GM18907 (cell line): Measurements from ENCODE around the gene ORC3.
A peak's percentile ranks its signal among the peaks of the same experiment; 100 is the strongest.
"Not testable (repeated sequence)": the region's sequence is repeated elsewhere in the genome, so short reads cannot be mapped to it uniquely, and the experiment has no call there.

ENCODE experiments used
- ATAC-seq: cut with Tn5 transposase; IDR thresholded peaks from one replicate; pipeline ENCODE4 v1.9.1; 2021; ENCODE audit warnings: mild to moderate bottlenecking, moderate library complexity; ENCODE audit not compliant: unreplicated experiment

ORC3 gene

GRCh38 chr6:87590990-87591389 is 1.1 kb downstream of the ORC3 start:
- no peak for ATAC-seq

DNA sequence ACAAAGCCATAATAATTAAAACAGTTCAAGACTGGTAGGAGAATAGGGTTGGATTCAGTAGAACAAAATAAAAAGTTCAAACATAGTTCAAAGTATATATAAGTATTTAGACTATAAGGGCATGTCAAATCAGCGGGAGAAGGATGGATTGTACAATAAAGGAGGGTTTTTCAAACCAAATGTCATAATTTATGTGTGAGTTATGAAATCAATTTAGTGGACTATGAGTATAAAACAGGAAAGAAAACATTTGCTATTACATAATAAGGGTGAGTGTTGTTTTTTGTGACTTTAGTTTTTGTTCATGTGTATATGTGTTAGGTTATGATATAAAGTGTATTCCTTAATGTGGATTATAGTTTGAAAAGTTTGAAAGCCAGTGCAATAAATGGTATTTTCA is 10.6 kb downstream of the ORC3 start:
- no peak for ATAC-seq

DNA sequence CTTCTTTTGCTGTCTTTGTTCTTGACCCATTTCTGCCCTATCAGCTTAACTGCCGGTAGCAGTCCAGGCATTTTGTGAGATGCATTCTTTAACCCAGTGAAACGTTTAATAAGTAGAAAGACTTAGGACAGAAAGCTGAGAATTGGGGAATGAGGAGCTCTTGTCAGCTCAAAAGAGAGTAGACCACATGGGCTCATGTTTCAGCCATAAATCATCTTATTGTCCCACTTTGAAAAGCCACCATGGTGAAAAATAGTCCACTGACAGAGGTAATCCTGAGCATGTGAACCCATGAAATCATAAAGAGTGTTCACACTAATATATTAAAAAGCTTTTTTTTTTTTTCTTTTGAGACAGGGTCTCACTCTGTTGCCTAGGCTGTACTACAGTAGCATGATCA is 16.3 kb downstream of the ORC3 start:
- ATAC-seq, result no peak

- no peak for ATAC-seq
Observed at GRCh38 chr6:87608802-87609201, 18.9 kb downstream of the ORC3 start.

DNA sequence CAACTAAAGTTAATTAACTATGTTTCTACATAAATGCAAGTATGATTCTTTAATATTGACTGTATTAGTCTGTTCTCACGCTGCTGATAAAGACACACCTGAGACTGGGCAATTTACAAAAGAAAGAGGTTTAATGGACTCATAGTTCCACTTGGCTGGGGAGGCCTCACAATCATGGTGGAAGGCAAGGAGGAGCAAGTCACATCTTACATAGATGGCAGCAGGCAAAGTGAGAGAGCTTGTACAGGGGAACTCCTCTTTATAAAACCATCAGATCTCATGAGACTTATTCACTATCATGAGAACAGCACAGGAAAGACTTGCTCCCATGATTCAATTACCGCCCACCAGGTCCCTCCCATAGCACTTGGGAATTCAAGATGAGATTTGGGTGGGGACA is 23.1 kb downstream of the ORC3 start:
- ATAC-seq, result not testable (repeated sequence)

- no peak for ATAC-seq
Observed at GRCh38 chr6:87617405-87617804, 27.5 kb downstream of the ORC3 start.

DNA sequence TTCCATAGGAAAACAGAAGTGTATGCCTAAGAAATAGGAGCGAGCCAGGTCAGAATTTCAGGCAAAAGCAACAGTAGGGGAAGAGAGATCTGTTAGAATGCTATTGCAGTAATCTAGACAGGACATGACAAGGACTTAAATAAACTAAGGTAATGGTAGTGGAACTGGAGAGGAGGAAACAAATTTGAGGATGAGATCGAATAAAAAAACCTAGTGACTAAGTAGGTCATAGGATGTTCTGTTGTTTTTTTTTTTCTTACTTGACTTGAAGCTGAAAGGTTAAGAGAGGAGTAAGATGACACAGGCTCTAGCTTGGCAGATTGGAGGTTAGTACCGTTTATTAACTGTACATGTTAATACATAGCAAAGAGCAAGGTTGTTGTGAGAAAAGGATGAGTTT is 28.6 kb downstream of the ORC3 start:
- no peak for ATAC-seq

GRCh38 chr6:87623248-87623647 is 33.3 kb downstream of the ORC3 start:
- no peak for ATAC-seq

DNA sequence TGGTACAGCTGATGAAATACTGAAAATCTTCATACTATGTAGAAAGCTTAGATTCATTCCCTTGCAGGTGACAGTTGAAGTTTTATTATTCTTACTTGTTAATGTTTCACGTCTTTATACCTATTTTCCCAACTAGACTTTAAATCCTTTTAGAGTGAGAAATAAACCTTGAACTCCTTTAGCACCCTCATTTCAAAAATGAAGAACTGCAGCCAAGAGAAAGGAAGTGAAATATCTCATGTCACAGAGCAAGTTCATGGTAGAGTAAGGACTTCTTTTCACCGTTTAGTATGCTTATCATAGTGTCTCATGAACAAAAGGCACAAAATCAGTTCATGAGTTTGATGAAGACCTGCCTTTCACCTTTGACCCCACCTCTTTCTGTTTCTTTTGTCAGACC is 38.5 kb downstream of the ORC3 start:
- no peak for ATAC-seq

- no peak for ATAC-seq
Observed at GRCh38 chr6:87628881-87629280, 38.9 kb downstream of the ORC3 start.

DNA sequence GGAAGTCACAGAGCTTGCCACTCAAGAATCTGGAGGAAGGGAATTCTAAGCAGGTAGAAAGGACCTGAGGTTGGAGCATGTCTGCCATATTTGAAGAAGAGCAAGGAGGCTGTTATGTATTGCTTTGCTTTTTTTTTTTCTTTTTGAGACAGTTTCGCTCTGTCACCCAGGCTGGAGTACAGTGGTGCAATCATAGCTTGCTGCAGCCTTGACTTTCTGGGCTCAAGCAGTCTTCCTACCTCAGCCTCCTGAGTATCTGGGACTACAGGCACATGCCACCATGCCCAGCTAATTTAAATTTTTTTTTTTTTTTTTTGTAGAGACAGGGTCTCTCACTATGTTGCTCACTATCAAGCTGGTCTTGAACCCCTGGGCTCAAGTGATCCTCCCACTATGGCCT is 40.8 kb downstream of the ORC3 start:
- ATAC-seq, result no peak

- no peak for ATAC-seq
Observed at GRCh38 chr6:87633851-87634250, 43.9 kb downstream of the ORC3 start.

GRCh38 chr6:87636315-87636714 is 46.4 kb downstream of the ORC3 start:
- ATAC-seq, result no peak

DNA sequence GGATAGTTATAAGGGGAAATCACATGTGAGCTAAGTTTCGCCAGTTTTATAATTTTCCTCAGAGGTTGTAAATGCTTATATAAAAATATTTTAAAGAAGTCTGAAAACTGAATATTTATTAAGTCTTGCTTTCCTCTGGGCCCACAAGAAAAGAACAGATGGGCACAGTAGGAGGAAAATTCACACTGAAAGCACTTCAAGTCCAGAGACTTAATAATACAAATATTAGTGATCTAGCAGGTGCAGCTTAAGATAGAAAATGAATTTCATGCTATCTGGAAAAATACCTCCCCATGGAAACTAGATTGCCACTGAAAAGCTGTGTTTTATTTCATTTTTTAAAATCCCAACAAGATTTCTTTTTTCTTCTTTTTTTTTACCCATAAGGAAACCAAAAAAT is 47.2 kb downstream of the ORC3 start:
- ATAC-seq, result no peak

DNA sequence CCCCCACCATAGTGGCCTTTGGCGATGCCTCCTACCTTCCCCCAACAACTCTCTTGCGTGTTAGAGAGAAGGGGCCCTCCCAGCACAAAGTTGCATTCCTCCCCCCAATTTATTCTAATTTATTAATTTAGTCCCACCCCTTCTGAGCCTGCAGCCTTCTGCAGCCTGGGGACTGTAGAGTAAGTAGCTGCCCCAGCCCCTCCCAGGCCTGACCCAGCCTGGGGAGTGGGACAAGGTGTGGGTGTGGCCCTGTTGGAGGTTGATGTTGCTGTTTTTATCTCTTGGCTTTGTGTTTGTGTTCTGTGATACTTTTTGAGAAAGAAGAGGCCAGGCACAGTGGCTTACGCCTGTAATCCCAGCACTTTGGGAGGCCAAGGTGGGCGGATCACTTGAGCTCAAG is 49.4 kb downstream of the ORC3 start:
- no peak for ATAC-seq

- ATAC-seq, result no peak
Observed at GRCh38 chr6:87641065-87641692, 51.2 kb downstream of the ORC3 start.

DNA sequence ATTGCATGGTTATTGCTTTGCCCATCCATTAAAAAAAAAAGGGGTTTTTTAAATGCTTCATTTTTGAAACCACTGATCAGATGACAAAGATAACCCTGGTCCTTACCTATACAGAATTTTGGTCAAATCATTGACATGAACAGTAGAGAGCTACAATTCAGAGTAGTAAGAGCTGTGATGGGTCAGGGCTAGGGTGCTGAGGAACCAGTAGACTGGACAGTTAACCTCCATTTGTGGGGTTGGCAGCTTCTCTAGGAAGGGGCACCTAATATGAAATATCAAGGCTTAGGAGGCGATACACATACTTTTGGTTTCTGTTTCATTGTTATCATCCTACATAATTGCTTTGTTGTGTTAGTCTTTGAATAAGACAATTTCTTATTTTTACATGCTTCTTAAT is 55.1 kb downstream of the ORC3 start:
- ATAC-seq, result peak; percentile 69

DNA sequence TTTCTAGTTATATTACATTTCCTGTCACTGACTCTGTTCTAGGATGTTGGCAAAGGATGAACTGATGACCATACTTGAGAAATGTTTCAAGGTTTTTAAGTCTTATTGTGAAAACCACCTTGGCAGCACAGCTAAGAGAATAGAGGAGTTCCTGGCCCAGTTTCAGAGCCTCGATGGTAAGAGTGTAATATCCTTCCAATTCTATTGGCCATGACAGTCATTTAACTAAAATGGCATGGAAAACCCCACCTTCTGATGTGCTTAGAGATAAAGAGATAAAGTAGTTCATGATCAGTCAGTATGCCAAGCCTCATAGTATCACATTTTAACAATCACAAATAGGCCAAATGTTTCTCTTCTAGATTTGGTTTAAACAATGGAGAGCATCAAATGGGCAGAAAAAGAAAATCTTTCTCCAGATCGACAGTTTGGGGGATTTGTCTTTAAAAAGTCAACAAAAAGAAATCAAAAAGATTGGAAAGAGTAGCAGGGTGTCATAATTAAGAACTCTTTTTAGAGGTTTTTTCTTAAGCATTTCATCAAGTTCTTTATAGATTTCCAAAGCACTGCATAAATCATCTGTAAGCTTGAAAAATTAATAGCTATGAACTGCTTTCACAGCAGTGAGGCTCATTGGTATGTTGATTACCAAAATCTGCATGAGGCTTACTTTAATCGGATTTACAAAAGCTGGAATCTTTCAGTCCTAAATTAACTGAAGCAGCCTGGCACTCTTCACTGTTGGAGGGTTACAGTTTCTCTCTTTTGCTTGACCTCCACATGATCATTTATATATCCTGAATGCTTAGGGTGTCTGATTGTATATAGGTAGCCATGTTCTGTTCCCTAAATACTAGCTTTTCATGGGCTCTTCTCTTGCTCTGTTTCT is 63.4 kb downstream of the ORC3 start:
- no peak for ATAC-seq

GRCh38 chr6:87654122-87654521 is 64.2 kb downstream of the ORC3 start:
- no peak for ATAC-seq

DNA sequence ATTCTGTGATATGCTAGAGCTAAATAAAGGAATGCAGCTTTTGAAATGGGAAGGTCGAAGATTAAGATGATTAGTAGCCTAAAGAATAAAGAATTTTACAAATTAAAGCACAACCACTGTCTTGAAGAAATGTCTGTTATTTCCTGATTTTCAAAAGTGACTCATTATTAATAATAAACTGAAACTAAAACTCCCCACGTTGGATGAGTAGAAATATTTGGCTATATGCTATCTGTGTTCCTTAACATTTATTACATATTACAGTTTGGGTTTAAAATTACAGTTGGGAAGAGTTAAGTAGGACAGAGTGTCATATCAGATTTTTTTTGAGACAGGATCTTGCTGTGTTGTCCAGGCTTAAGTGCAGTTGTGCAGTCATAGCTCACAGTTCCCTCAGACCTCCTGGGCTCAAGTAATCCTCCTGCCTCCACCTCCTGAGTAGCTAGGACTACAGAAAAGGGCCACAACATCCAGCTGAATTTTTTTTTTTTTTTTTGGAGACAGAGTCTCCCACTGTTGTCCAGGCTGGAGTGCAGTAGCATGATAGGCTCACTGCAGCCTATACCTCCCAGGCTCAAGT is 65.0 kb downstream of the ORC3 start:
- no peak for ATAC-seq

GRCh38 chr6:87655824-87656223 is 65.9 kb downstream of the ORC3 start:
- ATAC-seq, result no peak

DNA sequence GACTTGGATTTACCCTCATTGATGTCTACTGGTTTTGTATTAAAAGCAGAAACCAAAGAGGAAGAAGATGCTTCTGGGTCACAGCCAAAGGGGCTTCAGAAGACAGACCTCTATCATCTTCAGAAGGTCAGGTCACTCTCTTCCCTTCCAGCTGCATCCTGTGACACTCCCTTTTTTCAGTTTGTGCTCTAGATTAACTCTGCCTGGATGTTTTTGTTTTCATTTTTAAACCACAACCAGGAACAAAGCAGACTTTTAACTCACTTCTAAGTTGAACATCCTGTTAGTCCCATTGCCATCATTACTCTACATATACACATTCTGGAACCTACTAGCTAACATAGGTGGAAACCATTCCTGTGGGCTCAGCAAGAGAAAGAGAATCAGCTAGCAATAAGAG is 66.9 kb downstream of the ORC3 start:
- ATAC-seq, result peak; percentile 70
